NCI-H226 (cell line): ENCODE results near the gene MEGF11.

ENCODE experiments used
- DNase-seq: peaks from one replicate; pipeline ENCODE4 v3.0.0-alpha.2; 2015

Gene MEGF11

GRCh38 chr15:65960586-65960985, 293.0 kb downstream of the MEGF11 start:
- DNase-seq, result no peak

GRCh38 chr15:65958835-65959234, 294.7 kb downstream of the MEGF11 start:
- no peak for DNase-seq

- no peak for DNase-seq
Observed at GRCh38 chr15:65957451-65957850, 296.1 kb downstream of the MEGF11 start.

GRCh38 chr15:65956899-65957298, 296.7 kb downstream of the MEGF11 start:
- no peak for DNase-seq

- DNase-seq, result no peak
Observed at GRCh38 chr15:65956307-65956706, 297.2 kb downstream of the MEGF11 start.

- DNase-seq, result peak; percentile 78
Observed at GRCh38 chr15:65954289-65954741, 299.2 kb downstream of the MEGF11 start.

GRCh38 chr15:65953622-65954021, 299.9 kb downstream of the MEGF11 start:
- DNase-seq, result no peak

GRCh38 chr15:65952391-65953053, 301.0 kb downstream of the MEGF11 start:
- DNase-seq, result peak; percentile 56

GRCh38 chr15:65951007-65951406, 302.5 kb downstream of the MEGF11 start:
- no peak for DNase-seq

- DNase-seq, result no peak
Observed at GRCh38 chr15:65949491-65949890, 304.1 kb downstream of the MEGF11 start.

- DNase-seq, result no peak
Observed at GRCh38 chr15:65949011-65949410, 304.5 kb downstream of the MEGF11 start.

- DNase-seq, result no peak
Observed at GRCh38 chr15:65948383-65948782, 305.2 kb downstream of the MEGF11 start.

- DNase-seq, result no peak
Observed at GRCh38 chr15:65947041-65947440, 306.5 kb downstream of the MEGF11 start.

GRCh38 chr15:65945616-65946015, 307.9 kb downstream of the MEGF11 start:
- no peak for DNase-seq

- no peak for DNase-seq
Observed at GRCh38 chr15:65944404-65944803, 309.1 kb downstream of the MEGF11 start.

- DNase-seq, result no peak
Observed at GRCh38 chr15:65942436-65942835, 311.1 kb downstream of the MEGF11 start.

GRCh38 chr15:65940618-65940909, 313.0 kb downstream of the MEGF11 start:
- DNase-seq, result peak; percentile 83

GRCh38 chr15:65939901-65940617, 313.5 kb downstream of the MEGF11 start:
- DNase-seq, result peak; percentile 97

GRCh38 chr15:65938604-65939003, 314.9 kb downstream of the MEGF11 start:
- DNase-seq, result no peak

- DNase-seq, result no peak
Observed at GRCh38 chr15:65937476-65937875, 316.1 kb downstream of the MEGF11 start.

- DNase-seq, result no peak
Observed at GRCh38 chr15:65937054-65937453, 316.5 kb downstream of the MEGF11 start.

GRCh38 chr15:65936282-65936681, 317.3 kb downstream of the MEGF11 start:
- no peak for DNase-seq

- no peak for DNase-seq
Observed at GRCh38 chr15:65935391-65935790, 318.2 kb downstream of the MEGF11 start.

GRCh38 chr15:65931221-65931620, 322.3 kb downstream of the MEGF11 start:
- no peak for DNase-seq

- no peak for DNase-seq
Observed at GRCh38 chr15:65930134-65930533, 323.4 kb downstream of the MEGF11 start.
